GM19372 (cell line): ENCODE data around the gene RAD51B.
"Not testable (repeated sequence)": the region's sequence is repeated elsewhere in the genome, so short reads cannot be mapped to it uniquely, and the experiment has no call there.

ENCODE experiments used
- ATAC-seq: cut with Tn5 transposase; IDR thresholded peaks from one replicate; pipeline ENCODE4 v1.9.1; 2021; ENCODE audit warnings: mild to moderate bottlenecking, low read depth, moderate library complexity; ENCODE audit not compliant: unreplicated experiment

RAD51B gene

DNA sequence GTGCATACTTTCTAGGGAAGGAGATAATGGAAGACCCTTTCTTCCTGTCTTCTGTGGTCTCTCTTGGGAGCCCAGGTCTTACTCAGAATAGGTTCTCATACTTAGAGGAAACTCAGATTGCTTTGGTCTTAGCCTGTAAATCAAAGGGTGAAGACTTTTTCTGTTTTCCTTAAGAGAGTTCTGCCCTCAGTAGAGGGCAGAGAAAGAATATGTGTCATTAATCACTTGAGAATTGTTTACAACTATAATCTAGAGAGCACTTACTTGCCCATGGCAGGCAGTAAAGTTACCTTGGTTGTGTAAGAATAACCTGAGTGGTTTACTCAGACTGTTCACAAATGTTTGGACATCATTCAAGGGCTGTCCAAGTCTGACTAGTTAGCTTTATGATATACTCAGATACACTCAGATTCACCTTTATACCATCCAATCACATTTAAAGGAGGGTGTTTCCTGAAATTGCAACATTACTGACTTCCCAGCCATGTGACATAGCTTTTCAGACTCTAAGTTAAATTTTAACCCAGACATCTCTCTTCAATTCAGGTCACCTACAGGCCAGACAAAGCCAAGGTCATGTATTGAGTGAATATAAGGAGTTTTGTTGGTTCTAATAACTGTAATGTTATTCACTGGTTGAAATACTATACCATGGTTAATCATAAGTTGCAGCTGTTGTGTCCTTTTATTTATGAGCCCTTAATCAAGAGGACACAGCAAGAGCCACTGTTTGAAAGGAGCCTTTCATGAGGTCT lies 372.2 kb downstream of the RAD51B start:
- ATAC-seq: no peak

DNA sequence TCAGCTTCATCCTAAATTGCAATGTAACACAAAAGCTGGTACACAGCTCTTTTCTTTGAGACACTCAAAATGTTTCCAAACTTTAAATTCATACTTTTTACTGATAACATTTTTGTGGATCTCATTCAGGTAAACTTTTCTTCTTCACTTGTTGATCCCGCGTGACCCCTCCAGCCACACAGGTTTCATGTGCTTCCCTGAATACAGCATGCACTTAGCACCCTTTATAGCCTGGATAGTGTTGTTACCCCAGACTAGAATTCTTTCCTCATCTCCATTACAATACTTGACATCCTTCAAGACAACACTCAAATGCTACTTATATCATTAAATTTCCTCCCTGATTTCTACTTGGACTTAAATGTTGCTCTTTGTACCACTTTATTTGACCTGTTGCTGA lies 373.4 kb downstream of the RAD51B start:
- no peak for ATAC-seq

DNA sequence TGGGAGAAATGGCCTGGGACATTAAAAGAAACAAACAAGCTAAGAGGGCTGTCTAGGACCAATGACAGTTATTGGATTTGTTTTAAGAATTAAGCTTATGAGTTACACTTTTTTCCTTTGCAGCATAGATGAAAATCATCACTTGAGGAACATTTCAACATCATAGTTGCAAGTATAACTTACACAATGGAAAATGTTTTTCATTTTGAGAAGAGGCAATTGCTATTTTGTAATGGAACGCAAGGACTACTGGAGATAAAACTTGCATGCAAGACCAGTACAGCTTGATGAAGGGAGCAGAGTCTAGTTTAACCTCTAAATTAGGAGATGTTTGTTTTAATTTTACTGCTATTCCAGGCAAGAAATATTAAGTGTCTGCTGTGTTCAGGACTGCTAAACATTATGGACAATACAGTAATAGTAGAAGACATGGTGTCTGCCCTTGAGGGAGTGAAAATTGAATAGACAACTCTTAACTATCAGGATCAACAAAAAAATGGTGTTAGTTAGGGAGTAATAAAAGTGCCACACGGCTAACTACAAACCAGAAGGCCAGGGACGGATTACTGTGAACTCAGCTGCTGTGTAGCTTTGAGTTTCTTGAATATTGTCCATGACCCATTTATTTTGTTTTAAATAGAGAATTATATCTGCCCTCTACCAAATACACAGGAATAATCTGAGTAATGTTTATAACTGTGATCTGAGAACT lies 374.5 kb downstream of the RAD51B start:
- no peak for ATAC-seq

DNA sequence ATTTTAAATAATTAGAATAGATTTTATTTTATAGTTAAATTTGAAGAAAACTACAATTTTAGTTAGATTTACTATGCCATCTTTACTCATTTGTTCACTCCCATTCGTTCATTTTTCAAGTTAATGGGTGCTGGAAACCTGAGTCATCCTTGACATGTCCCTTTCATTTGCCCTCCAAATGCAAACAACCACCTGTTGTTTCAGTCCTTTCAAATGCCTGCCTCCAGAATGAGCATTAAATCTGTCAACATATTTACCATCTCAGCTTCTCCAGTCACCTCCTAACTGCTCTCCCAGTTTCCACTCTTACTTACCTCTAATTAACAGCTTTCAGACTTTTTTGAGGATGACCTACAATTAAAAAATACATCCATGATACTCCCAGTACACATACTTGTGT lies 375.5 kb downstream of the RAD51B start:
- no peak for ATAC-seq

DNA sequence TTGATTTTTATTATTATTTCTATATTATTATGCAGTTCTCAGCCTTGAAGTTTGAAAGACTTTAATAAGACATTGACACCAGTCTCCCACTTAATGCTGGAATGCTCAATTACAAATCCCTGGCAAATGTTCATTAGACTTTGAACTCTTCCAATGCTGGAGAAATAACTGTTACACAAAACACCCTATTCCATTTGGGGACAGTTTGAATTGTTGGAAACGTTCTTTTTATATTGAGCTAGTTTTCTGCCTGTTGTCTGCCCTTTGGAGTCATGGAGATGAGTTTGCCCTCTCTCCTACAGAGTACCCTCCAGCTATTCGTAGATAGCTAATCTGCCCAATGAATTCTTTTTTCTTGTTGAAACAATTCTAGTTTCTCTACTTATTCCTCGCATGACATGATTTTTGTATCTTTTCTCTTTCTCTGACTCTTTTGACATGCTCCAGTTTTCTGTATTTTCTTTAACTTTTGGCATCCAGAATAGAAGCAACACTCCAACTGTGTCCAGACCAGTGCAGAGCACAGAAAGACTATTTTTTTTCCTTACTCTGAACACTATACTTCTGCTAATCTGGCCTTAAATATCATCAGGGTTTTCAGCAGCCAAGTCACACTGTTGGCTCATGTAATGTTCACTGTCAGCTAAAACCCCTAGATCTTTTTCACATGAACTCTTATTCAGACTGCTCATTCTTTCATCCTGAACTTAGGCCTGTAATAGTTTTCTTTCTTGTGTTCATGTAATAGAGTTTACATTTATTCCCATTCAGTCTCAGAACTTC lies 379.3 kb downstream of the RAD51B start:
- no peak for ATAC-seq

DNA sequence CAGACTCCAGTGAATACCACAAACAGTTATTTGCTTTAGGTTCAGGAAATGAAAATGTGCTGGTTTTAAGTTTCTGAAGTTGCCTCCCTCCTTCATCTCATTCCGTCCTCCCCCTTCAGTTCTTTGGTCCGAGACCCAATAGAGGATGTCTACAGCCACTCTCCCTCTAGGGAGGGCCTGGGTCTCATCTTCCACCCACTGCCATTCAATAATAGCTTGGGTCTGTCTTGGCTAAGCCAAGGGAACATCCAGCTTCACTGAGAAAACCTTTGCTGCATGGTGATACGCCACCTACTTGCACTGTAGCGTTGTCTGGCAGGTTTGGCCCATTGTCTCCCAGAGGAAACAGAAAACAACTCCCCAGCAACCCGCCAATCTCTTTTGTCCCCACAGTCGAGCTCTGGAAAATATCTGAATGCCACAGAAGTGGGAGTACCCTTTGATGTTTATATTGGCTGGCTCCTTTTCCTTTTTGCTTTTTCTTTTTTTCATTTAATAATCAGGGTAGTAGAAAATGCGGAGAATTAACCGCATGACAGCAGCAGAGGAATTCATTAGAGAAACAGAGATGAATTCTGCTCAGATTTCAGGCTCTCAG lies 380.1 kb downstream of the RAD51B start:
- ATAC-seq: no peak

DNA sequence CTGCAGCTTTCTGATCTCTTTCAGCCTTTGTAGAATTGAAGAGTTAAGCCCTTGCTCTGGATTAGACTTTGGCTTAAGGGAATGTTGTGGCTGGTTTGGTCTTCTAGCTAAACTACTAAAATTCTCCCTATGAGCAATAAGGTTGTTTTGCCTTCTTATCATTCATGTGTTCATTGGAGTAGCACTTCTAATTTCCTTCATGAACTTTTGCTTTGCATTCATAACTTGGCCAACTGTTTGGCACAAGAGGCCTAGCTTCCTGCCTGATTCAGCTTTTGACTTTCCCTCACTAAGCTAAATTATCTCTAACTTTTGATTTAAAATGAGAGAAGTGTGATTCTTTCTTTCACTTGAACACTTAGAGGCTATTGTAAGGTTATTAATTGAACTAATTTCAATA lies 384.3 kb downstream of the RAD51B start:
- ATAC-seq: no peak

DNA sequence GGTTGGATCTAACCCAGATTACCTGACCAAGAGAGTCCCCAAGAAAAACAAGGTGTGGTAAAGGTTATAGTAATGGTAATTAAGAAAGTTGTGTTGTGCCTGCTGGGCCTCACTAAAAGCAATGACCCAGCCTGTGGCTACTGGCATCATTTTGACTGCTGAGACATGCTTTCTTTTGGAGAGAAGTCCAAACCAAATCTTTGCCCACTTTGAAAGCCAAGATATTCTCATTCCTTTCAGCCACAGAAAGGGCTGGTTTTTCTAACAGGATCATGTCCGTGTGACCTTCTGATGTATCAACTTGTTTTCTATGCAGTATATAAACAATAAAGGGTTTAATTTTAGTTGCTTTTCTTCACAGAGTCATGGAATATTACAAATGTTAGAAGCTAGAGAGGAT lies 388.6 kb downstream of the RAD51B start:
- ATAC-seq: no peak

DNA sequence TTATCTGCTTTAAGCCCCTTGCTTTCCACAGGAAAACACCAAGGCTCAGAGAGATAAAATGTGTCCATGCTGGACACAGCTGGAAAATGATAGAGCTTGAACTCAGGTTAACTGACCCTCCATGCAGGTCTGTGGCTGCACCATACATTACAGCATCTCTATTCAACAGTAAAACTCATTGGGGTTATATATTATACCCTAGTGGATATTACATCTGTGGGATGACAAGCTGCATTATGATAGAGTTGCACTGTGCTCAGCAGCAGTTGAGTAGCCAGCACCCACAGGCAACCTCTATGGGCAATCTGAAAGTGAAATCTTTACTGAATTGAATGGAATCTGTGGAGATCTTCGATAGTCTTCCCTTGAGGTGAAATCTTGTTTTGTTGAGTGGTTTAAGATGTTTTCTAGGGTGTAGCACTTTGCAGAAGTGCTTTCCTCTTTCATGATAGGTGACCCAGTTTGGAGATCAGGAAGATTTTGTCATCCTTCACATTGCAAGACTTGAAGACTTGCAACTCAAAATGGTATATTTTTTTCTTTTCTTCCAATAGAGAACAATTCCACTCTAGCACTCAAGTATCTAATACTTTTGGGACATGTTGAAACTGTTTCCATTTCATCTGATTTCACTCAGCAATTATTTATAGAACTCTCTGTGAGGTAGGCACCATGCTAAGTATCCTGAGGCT lies 389.2 kb downstream of the RAD51B start:
- ATAC-seq: no peak

DNA sequence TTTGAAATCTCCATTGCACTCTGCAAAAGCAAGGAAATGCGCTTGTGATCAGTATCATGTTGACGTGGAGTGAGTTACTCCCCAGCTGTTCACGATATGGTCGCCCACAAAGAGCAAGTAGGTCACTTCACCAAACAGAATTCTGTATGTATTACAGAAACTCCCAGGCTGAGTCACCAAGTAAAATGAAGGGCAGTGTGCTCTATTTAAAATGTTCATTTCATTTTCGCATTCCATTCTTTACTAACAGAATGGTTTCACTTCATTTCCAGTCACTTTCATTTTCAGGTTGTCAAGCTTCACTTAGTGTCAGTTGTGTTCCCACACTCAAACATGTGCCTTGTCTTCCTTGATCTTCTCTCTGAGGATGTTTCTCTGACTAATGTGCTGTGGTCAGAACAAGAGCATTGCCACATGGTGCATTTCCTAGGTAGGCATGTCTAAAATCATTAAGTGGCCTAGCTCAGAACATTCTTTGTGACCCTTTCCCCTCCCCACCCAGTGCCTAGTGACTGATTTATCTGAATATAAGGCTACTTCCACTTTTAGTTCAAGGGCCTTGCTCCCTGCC lies 391.2 kb downstream of the RAD51B start:
- peak; percentile 88 for ATAC-seq

DNA sequence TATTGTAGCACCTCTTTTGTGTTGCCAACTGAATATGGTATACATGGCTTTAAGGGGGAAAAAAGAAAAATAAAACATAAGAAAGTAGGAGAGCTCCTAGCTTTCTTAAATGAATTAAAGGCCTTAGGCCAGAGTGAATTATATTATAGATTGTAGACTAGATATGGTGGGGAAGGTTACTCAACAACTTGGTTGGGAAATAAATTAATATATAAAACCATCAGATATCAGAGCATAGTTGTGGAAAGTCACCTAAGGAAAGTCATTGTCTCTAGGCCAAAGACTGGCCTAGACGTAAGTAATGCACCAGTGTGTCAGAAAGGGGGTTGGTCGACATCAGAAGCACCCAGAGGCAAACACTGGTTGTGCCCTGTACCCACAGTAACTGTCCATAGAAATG lies 391.8 kb downstream of the RAD51B start:
- no peak for ATAC-seq

DNA sequence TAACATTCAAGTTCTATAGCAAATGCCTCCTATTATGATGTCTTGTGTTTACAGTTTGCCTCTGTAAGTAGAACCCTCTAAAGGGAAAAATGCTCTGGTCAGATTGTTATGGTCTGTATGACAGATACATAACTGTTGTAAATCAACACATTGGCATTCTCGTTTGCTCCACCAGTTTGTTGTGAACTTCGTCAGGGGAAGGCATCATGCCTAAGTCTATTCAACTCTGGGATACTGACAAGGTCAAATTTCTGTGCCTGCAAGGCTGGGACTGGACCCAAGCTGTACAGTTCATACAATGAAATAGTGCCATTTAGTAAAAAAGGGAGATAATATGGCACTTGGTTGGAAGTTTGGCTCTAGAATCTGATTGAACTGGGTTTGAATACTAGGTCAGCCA lies 392.3 kb downstream of the RAD51B start:
- no peak for ATAC-seq

DNA sequence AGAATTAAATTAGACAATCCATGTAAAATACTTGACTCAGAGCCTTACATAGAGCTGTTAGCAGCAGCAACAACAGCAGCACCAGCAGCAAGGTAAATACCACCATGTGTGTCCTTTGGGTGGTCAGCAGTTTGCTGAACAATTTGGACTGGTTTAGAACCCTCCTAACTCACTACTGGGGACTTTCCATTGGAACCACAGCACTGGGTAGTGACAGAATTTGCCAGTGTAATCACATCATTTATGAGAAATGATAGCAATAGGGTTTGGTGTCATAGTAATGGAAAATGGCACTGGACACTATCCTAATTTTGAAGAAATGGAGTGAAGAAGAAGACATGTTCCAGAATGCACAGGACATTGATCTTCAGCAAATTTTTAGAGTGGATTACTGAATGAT lies 392.8 kb downstream of the RAD51B start:
- no peak for ATAC-seq

DNA sequence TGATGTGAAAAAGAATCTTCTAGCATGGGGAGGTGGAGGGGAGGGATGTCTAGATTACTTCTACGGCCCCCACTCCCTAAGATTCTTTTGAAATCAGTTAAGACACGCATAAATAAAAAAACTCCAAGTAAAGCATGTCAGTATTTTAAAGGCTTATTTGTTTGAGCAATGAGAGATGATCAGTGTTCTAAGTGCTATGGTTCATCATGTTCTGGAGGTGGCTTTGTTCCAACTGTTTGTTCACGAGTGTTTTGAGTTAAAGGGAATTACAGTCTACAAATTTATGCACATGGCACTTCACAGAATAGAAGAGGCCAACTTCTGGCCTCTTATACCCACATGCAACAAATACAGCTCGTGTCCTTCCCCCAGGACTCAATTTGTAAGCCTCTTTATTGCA lies 394.9 kb downstream of the RAD51B start:
- ATAC-seq: no peak

DNA sequence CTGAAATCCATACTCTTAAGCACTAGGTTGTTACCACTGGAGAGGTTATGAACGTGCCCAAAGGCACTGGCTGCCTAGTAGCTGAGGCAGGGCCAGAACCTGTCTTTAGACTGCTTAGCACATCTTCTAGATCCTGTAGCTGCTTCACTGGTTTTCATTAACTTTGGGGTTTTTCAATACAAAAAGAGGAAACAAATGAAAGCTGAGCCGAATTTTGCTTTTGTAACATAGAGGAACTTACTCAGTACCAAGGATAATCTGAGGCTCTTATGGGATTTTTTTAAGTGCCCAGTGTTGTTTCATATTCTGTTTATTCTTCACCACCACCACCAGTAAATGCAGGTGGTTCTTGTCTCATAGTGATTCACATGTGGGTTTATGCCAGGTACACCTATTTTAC lies 396.1 kb downstream of the RAD51B start:
- ATAC-seq: no peak

DNA sequence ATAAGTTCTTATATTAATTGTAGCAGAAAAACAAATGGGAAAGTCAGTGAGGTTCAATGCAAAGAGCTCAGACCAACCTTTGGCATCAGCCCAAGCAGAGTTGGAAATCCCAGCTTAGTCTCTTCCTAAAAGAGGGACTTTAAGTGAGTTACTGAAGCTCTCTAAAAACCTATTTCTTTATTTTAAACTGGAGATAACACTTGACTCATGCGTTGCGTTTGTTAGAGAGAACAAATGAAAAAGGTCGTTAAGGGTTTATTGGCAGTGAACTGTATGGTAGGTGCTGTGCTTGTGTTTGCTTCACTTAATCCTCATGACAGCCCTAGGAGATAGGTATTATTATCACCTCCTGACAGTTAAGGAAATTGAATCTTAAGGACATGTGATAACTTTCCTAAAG lies 396.5 kb downstream of the RAD51B start:
- ATAC-seq: no peak

DNA sequence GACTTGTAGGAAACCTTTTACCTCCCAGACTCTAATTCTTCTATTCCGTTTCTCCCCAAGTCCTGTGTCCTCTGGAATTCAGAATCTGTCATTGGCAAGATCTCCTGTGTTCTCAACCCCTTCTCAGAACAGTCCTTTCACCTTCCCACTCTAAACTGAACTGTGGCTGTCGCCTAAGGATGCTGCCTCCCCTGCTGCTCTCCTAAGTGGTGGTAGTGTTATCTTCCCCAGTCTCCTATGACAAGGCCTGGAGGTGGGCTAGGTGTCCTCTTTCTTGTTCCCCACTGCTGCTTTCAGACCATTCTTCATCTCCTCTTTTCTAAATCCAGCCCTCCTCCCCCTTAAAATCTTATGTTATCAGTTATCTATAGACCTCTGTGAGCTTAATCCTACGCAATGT lies 397.4 kb downstream of the RAD51B start:
- ATAC-seq: no peak

DNA sequence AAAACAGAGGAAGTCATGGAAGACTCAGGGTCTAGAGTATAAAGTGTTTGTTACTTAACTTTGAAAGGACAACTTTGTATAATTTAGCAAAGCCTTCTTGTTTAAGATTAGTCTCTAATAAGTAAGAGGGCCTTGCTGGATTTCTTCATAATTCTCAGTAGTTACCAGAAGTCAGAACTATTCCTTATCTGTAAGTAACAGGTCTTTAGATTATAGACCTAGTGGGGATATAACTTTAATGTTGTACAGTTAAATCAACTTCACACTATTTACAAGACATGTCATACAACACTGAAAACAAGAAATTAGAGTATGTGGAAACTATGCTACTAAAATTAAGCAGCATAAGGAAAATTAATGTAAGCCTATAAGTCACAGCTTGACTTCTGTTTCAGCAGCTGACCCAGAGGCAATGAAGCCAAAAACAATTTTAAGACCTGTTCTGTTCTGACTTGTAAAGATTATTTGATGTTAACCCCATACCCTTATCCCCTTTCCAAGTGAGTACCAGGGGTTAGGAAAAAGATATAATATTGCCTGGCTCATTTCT lies 398.3 kb downstream of the RAD51B start:
- no peak for ATAC-seq

DNA sequence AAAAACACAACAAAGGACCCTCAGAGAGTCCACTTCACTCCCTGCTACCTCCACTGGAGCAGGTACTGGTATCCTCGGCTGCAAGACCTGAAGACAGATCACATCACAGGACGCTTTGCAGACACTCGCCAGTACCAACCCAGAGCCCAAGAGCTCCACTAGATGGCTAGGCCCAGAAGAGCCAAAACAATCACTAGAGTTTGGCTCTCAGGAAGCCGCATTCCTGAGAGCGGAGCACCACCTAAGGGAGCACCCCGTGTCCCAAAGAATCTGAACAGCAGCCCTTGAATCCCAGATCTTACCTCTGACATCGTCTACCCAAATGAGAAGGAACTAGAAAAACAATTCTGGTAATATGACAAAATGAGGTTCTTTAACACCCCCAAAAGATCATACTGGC lies 399.8 kb downstream of the RAD51B start:
- ATAC-seq: no peak

DNA sequence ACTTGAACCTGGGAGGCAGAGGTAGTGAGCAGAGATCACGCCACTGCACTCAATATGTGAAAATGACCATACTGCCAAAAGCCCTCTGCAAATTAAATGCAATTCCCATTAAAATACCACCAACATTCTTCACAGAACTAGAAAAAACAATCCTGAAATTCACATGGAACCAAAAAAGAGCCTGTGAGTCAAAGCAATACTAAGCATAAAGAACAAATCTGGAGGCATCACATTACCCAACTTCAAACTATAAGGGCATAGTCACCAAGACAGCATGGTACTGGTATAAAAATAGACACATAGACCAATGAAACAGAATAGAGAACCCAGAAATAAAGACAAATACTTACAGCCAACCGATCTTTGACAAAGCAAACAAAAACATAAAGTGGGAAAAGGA lies 401.5 kb downstream of the RAD51B start:
- ATAC-seq: not testable (repeated sequence)
